Inferior parietal cortex (tissue), 1 donor: ENCODE data around the gene SHROOM1.

Experiments used
- DNase-seq: peaks from one replicate; pipeline ENCODE4 v3.0.0-alpha.2; 2016; ENCODE audit errors: extremely low spot score

SHROOM1 gene

GRCh38 chr5:132776938-132777208 is 53.6 kb downstream of the SHROOM1 start:
- DNase-seq, result no peak

- no peak for DNase-seq
These were observed 54.1 kb downstream of the SHROOM1 start for GRCh38 chr5:132776131-132776937.

GRCh38 chr5:132775476-132775961 is 54.9 kb downstream of the SHROOM1 start:
- no peak for DNase-seq

- no peak for DNase-seq
These were observed 55.6 kb downstream of the SHROOM1 start for GRCh38 chr5:132774896-132775295.

- DNase-seq, result no peak
These were observed 56.0 kb downstream of the SHROOM1 start for GRCh38 chr5:132774406-132774805.

GRCh38 chr5:132773601-132774355 is 56.7 kb downstream of the SHROOM1 start:
- no peak for DNase-seq

GRCh38 chr5:132773114-132773513 is 57.3 kb downstream of the SHROOM1 start:
- DNase-seq, result no peak

- DNase-seq, result no peak
These were observed 58.0 kb downstream of the SHROOM1 start for GRCh38 chr5:132772291-132773070.
